ENCODE measurements around the gene RUFY3. TPM values are rescaled to one million over a fixed set of nuclear protein-coding genes. Genes with fewer than 3 reads are reported as not detected.

RUFY3 gene
- total and polyA plus RNA-seq, 3 experiments from 2014 or later = 10.4 to 14.8 (median 13.8) TPM

DNA sequence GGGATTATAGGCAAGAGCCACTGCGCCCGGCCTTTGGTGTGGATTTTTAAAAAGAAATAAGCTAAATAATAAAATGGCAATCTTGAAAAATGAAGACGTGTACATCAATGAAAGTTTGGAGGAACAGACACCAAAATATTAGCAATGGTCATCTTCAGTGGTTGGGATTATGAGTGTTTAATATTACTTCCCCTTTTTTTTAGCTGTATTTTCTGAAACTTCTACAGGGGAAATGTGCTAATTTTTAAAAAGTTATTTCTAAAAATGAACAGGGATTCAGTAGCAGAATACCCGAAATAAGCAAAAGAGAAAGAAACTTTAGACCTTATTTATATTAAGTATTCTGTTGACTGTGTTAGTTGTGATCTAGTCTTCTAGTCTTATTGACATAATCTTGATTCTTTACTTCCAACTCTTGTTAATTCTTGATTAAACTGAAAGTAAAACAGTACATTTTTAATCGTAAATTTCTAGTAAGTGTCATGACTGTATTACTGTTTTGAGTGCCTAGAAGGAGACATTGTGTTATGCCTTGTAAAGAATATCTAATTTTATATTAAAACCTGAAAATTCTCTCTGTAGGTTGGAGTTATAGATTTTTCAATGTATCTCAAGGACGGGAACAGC lies 51.3 kb downstream of the RUFY3 start:
- Mint-ChIP-seq H3K27ac (peak overlapping the region in 1 of 8 donors; percentile 10), H3K27me3 (no peaks in the 10 kb centered on the region), H3K9me3 (no peaks in the 10 kb centered on the region), H3K4me3 (no peak overlapping the region), H3K36me3 (peaks cover 7 to 48% (median 12%) of the 10 kb centered on the region in 3 donors), H3K4me1 (no peaks in the 10 kb centered on the region)
- H3K4me3 ChIP-seq (ENCODE audit: low read length) = no peak overlapping the region
- ChIA-PET CTCF (no interaction called here), POLR2A (no interaction called here)
- no peaks in the 10 kb centered on the region for H3K4me1 ChIP-seq (ENCODE audit: insufficient read depth, low read length)
- H3K36me3 ChIP-seq (ENCODE audit: insufficient read depth, low read length) = no peaks in the 10 kb centered on the region
- H3K9me3 ChIP-seq (ENCODE audit: low read length) = no peaks in the 10 kb centered on the region
- no peak overlapping the region for H3K27ac ChIP-seq (ENCODE audit: low read depth, low read length)
- no peaks in the 10 kb centered on the region for H3K27me3 ChIP-seq (ENCODE audit: insufficient read depth, low read length, poor library complexity, severe bottlenecking)
- DNase-seq = no peak

GRCh38 chr4:70778888-70779422 lies 57.2 kb downstream of the RUFY3 start:
- H3K4me3 Mint-ChIP-seq = no peak overlapping the region
- POLR2A ChIA-PET = no interaction called here
- CTCF ChIA-PET = no interaction called here
- no peaks in the 10 kb centered on the region for H3K9me3 Mint-ChIP-seq
- H3K4me1 ChIP-seq (ENCODE audit: insufficient read depth, low read length) = no peaks in the 10 kb centered on the region
- no peaks in the 10 kb centered on the region for H3K9me3 ChIP-seq (ENCODE audit: low read length)
- no peak overlapping the region for H3K27ac Mint-ChIP-seq
- peaks cover 0 to 52% (median 6%) of the 10 kb centered on the region in 3 donors for H3K36me3 Mint-ChIP-seq
- no peak for DNase-seq
- H3K27me3 ChIP-seq (ENCODE audit: insufficient read depth, low read length, poor library complexity, severe bottlenecking) = no peaks in the 10 kb centered on the region
- H3K27ac ChIP-seq (ENCODE audit: low read depth, low read length) = no peak overlapping the region
- H3K4me3 ChIP-seq (ENCODE audit: low read length) = no peak overlapping the region
- H3K36me3 ChIP-seq (ENCODE audit: insufficient read depth, low read length) = no peaks in the 10 kb centered on the region
- H3K4me1 Mint-ChIP-seq = no peaks in the 10 kb centered on the region
- H3K27me3 Mint-ChIP-seq = no peaks in the 10 kb centered on the region

DNA sequence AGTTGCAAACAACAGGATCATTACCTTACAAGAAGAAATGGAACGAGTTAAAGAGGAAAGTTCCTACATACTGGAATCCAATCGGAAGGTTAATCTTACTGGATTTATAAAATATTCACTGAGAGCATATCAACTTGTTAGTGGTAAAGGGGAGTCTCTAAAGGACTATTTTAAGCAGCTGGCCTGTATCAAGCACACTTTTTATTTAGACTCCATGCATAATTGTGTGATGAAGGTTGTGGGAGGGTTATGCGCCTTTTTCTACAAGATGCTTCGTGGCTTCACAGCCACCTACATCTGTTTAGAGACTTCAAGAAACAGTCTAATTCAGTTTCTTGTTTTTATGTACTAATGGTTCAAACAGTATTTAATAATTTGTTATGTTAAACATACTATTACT lies 61.3 kb downstream of the RUFY3 start:
- CTCF ChIA-PET = no interaction called here

DNA sequence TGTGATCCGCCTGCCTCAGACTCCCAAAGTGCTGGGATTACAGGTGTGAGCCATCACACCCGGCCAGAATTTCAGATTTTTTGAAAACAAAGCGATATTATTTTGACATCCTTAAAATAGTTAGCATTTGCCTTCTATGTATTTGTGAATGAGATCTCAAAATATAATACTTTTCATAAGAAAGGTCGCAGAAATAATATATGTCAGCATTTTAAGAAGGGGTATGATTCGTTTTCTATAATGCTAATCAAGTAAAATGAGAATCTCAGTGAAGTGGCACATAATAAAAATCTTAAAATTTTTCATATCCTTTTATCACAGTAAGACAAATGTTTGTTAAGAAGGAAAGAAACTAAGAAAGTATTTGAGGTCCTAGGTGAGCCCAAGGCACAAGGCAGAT lies 65.7 kb downstream of the RUFY3 start:
- no peak overlapping the region for H3K4me3 ChIP-seq (ENCODE audit: low read length)
- H3K4me3 Mint-ChIP-seq = no peak overlapping the region
- H3K36me3 ChIP-seq (ENCODE audit: insufficient read depth, low read length) = peaks cover 7% of the 10 kb centered on the region
- no peak overlapping the region for H3K27ac ChIP-seq (ENCODE audit: low read depth, low read length)
- no peaks in the 10 kb centered on the region for H3K4me1 ChIP-seq (ENCODE audit: insufficient read depth, low read length)
- ChIA-PET POLR2A (no interaction called here), CTCF (no interaction called here)
- no peaks in the 10 kb centered on the region for H3K9me3 ChIP-seq (ENCODE audit: low read length)
- H3K36me3 Mint-ChIP-seq = peaks cover 0 to 57% (median 15%) of the 10 kb centered on the region in 3 donors
- H3K27me3 ChIP-seq (ENCODE audit: insufficient read depth, low read length, poor library complexity, severe bottlenecking) = no peaks in the 10 kb centered on the region
- no peak overlapping the region for H3K27ac Mint-ChIP-seq
- H3K27me3 Mint-ChIP-seq = no peaks in the 10 kb centered on the region
- DNase-seq = no peak
- no peaks in the 10 kb centered on the region for H3K4me1 Mint-ChIP-seq
- no peaks in the 10 kb centered on the region for H3K9me3 Mint-ChIP-seq

More for the DNA sequence above, 61.3 kb downstream of the RUFY3 start:
- Histone ChIP-seq H3K27me3 (ENCODE audit: insufficient read depth, low read length, poor library complexity, severe bottlenecking) (no peaks in the 10 kb centered on the region), H3K27ac (ENCODE audit: low read depth, low read length) (no peak overlapping the region), H3K9me3 (ENCODE audit: low read length) (no peaks in the 10 kb centered on the region), H3K4me1 (ENCODE audit: insufficient read depth, low read length) (no peaks in the 10 kb centered on the region), H3K36me3 (ENCODE audit: insufficient read depth, low read length) (no peaks in the 10 kb centered on the region), H3K4me3 (ENCODE audit: low read length) (no peak overlapping the region)
- H3K36me3 Mint-ChIP-seq = peaks cover 0 to 54% (median 12%) of the 10 kb centered on the region in 3 donors
- POLR2A ChIA-PET = no interaction called here
- no peaks in the 10 kb centered on the region for H3K9me3 Mint-ChIP-seq
- no peak overlapping the region for H3K4me3 Mint-ChIP-seq
- no peak overlapping the region for H3K27ac Mint-ChIP-seq
- no peaks in the 10 kb centered on the region for H3K27me3 Mint-ChIP-seq
- H3K4me1 Mint-ChIP-seq = no peaks in the 10 kb centered on the region
- no peak for DNase-seq

DNA sequence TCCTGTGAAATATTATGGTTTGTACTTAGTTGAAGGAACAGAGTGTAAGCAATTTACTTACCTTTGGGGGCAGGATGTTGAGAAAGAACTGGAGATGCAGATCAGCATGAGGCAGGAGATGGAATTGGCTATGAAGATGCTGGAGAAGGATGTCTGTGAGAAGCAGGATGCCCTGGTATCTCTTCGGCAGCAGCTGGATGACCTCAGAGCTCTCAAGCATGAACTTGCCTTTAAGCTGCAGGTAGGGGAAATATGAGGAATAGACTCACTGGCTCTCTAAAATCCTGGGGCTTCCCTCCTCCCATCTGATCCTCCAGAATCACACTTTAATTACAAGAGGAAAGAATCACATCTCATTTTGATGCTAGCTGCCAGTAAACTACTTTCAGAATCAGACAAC lies 67.0 kb downstream of the RUFY3 start:
- Histone ChIP-seq H3K4me3 (ENCODE audit: low read length) (no peak overlapping the region), H3K9me3 (ENCODE audit: low read length) (no peaks in the 10 kb centered on the region), H3K27me3 (ENCODE audit: insufficient read depth, low read length, poor library complexity, severe bottlenecking) (no peaks in the 10 kb centered on the region), H3K36me3 (ENCODE audit: insufficient read depth, low read length) (peaks cover 7% of the 10 kb centered on the region), H3K27ac (ENCODE audit: low read depth, low read length) (no peak overlapping the region), H3K4me1 (ENCODE audit: insufficient read depth, low read length) (no peaks in the 10 kb centered on the region)
- Mint-ChIP-seq H3K4me3 (no peak overlapping the region), H3K27me3 (no peaks in the 10 kb centered on the region), H3K36me3 (peaks cover 0 to 56% (median 19%) of the 10 kb centered on the region in 3 donors), H3K4me1 (no peaks in the 10 kb centered on the region), H3K27ac (no peak overlapping the region), H3K9me3 (no peaks in the 10 kb centered on the region)
- POLR2A ChIA-PET = no interaction called here
- no peak for DNase-seq
- CTCF ChIA-PET = interaction anchor here (0.8 kb wide), 1 partner anchor 14 kb away, joined by 3 read pairs; no protein-coding TSS in a partner anchor

- Mint-ChIP-seq H3K36me3 (peaks cover 4 to 55% (median 12%) of the 10 kb centered on the region in 3 donors), H3K4me3 (no peak overlapping the region), H3K4me1 (no peaks in the 10 kb centered on the region), H3K27ac (peak overlapping the region in 1 of 8 donors; percentile 54), H3K9me3 (no peaks in the 10 kb centered on the region), H3K27me3 (no peaks in the 10 kb centered on the region)
- no peak overlapping the region for H3K4me3 ChIP-seq (ENCODE audit: low read length)
- CTCF ChIA-PET = no interaction called here
- H3K4me1 ChIP-seq (ENCODE audit: insufficient read depth, low read length) = no peaks in the 10 kb centered on the region
- no peaks in the 10 kb centered on the region for H3K9me3 ChIP-seq (ENCODE audit: low read length)
- H3K27ac ChIP-seq (ENCODE audit: low read depth, low read length) = no peak overlapping the region
- H3K27me3 ChIP-seq (ENCODE audit: insufficient read depth, low read length, poor library complexity, severe bottlenecking) = no peaks in the 10 kb centered on the region
- POLR2A ChIA-PET = no interaction called here
- no peak for DNase-seq
- H3K36me3 ChIP-seq (ENCODE audit: insufficient read depth, low read length) = peaks cover 7% of the 10 kb centered on the region
Observed at GRCh38 chr4:70793626-70794025, 71.9 kb downstream of the RUFY3 start.

DNA sequence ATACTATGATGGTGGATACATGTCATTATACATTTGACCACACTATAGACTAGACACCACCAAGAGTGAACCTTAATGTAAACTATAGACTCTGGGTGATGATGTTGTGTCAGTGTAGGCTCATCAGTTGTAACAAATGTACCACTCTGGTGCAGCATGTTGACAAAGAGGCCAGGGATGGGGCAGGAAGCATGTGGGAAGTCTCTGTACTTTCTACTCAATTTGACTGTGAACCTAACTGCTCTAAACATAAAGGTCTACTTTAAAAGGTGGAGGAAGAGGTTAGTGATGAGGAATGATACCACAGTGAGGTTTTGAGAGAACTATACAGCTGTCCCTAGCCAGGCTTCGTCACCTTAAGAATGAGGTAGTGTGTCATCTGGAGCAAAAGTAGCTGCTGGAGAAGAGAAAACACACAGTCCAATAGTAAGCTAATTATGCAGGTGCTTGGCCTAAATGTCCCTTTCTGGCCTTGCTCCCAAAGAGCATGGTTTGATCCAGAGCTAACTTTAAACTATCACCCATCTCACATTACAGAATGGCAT lies 79.6 kb downstream of the RUFY3 start:
- Mint-ChIP-seq H3K4me3 (no peak overlapping the region), H3K27me3 (no peaks in the 10 kb centered on the region), H3K9me3 (no peaks in the 10 kb centered on the region), H3K4me1 (peaks cover 13 to 17% (median 13%) of the 10 kb centered on the region in 3 donors), H3K36me3 (peaks cover 2 to 16% (median 5%) of the 10 kb centered on the region in 3 donors), H3K27ac (peak overlapping the region in 3 of 8 donors; percentile 3 to 54 (median 4))
- Histone ChIP-seq H3K27me3 (ENCODE audit: insufficient read depth, low read length, poor library complexity, severe bottlenecking) (no peaks in the 10 kb centered on the region), H3K27ac (ENCODE audit: low read depth, low read length) (no peak overlapping the region), H3K4me1 (ENCODE audit: insufficient read depth, low read length) (peaks cover 7% of the 10 kb centered on the region), H3K4me3 (ENCODE audit: low read length) (no peak overlapping the region), H3K36me3 (ENCODE audit: insufficient read depth, low read length) (no peaks in the 10 kb centered on the region), H3K9me3 (ENCODE audit: low read length) (no peaks in the 10 kb centered on the region)
- CTCF ChIA-PET = interaction anchor here (0.7 kb wide), 1 partner anchor 95 kb away, joined by 3 read pairs; no protein-coding TSS in a partner anchor
- peak in 1 of 5 donors; percentile 11 for DNase-seq
- POLR2A ChIA-PET = no interaction called here

DNA sequence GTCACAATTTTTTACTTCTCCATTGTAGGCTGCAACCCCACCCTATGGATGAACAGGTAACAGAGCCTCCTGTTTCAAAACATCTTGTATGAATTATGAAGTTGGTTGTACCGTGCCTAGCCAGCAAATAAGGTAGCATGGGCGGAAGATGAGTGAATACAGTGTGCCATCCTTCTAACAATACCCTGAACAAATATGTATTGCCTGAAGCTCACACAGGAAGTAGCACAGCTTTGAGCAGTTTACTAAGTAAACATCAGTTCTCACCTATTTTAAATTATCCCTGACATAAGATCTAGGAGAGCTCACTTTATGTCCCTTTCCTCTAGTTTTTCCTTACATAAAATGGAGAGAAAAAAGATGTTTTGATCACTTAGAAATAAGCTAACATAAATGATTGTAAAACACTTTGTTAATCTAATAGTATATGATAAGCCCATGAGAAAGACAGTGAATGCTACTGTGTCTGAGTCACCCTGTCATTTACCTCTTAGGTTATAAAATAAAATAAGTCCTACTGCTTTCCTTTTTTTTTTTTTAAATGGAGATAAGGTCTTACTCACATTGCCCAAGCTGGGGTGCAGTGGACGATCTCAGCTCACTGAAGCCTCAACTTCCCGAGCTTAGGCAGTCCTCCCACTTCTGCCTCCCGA lies 81.3 kb downstream of the RUFY3 start:
- Histone ChIP-seq H3K27ac (ENCODE audit: low read depth, low read length) (no peak overlapping the region), H3K9me3 (ENCODE audit: low read length) (no peaks in the 10 kb centered on the region), H3K4me1 (ENCODE audit: insufficient read depth, low read length) (peaks cover 7% of the 10 kb centered on the region), H3K27me3 (ENCODE audit: insufficient read depth, low read length, poor library complexity, severe bottlenecking) (no peaks in the 10 kb centered on the region), H3K4me3 (ENCODE audit: low read length) (no peak overlapping the region), H3K36me3 (ENCODE audit: insufficient read depth, low read length) (no peaks in the 10 kb centered on the region)
- Mint-ChIP-seq H3K27me3 (no peaks in the 10 kb centered on the region), H3K9me3 (no peaks in the 10 kb centered on the region), H3K4me1 (peaks cover 13 to 17% (median 13%) of the 10 kb centered on the region in 3 donors), H3K27ac (peak overlapping the region in 2 of 8 donors; percentile 2 to 54), H3K4me3 (no peak overlapping the region), H3K36me3 (peaks cover 2 to 10% (median 2%) of the 10 kb centered on the region in 3 donors)
- ChIA-PET POLR2A (interaction anchor here (0.5 to 0.7 kb wide), 4 partner anchors 14 to 722 kb away, joined by 3 to 6 read pairs (median 4); no protein-coding TSS in a partner anchor), CTCF (interaction anchor here (0.7 to 1.0 kb wide), 2 partner anchors 9 to 15 kb away, joined by 3 read pairs; no protein-coding TSS in a partner anchor)
- no peak for DNase-seq
